T follicular helper cell (primary cell): ENCODE measurements around the gene ASTN2.

ENCODE experiments used
- DNase-seq: peaks from one replicate; pipeline ENCODE4 v3.0.0-alpha.2; 2020; ENCODE audit warnings: low read depth

Gene ASTN2

GRCh38 chr9:117359910-117360309 lies 54.9 kb downstream of the ASTN2 start:
- DNase-seq: no peak

GRCh38 chr9:117355542-117355941 lies 59.3 kb downstream of the ASTN2 start:
- DNase-seq: no peak

DNA sequence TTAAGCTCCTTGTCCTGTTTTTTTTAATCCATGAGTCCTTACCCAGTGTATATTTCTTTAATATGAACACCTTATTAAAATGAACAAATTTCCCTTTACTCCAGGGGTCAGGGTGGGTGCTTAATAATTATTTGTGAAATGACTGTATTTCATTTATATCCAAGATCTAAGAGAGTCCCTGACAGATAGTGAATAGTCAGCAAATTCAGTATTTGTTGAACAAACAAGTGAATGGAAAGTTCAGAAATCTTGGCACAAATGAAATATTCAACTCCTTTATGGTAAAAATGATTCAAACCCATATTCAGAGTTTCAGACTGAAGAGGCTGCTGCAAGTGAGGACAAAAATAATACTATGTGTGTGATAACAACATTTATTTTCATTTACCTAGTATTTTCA lies 59.9 kb downstream of the ASTN2 start:
- DNase-seq: no peak

GRCh38 chr9:117354244-117354847 lies 60.5 kb downstream of the ASTN2 start:
- DNase-seq: no peak

GRCh38 chr9:117344892-117345660 lies 69.8 kb downstream of the ASTN2 start:
- no peak for DNase-seq

DNA sequence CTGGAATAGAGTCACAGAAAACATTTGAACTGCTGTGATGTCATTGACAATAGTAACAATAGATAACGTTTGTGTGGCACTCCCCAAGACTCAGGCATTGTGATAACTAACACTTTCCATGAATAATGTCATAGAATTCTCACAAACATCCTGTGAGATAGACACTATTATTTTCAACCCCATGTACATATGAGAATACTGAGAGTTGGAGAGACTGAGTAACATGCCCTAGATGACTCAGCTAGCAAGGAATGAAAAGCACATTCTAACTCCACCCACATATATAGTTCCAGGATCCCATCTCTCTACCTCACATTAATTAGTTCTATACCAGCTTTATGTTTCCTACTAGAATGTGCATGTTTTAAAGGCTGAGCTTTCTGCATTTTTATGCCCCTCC lies 71.4 kb downstream of the ASTN2 start:
- no peak for DNase-seq

DNA sequence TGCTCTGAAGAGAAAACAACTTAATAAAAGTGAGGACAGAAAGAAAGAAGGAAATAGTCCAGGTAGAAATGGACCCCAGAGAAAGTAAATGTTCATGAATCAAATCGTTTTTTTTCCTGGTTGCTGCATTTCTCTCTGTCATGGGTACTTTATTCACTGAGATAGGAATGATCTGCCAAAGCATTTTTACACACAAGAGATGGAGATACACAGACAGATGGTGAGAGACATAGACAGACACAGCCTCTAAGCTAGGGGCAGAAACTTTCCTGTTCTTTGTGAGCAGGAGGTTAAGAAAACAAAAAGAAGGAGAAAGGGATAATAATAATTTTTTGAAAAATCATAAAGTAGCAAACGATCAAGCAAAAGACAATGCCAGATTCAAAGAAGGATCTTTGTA lies 73.7 kb downstream of the ASTN2 start:
- DNase-seq: no peak

DNA sequence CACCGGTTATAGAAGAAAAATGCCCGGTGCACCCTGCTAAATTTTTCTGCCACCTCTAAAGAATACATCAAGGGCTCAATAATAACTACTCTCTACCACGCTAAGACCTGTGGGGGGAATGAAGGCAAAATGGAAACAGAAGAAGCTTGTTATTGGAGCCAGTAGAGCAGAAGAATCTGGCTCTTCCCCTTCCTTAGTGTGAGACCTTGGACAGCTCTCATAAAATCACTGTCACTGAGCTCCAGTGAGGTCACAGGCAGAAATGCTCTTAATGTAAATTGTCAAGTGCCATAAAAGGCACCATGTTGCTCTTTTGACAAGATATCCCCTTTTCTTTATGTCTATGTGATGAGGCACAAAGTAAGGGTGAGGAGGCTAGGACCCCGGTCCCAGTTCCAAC lies 74.4 kb downstream of the ASTN2 start:
- DNase-seq: no peak

GRCh38 chr9:117335837-117336433 lies 78.9 kb downstream of the ASTN2 start:
- DNase-seq: no peak

DNA sequence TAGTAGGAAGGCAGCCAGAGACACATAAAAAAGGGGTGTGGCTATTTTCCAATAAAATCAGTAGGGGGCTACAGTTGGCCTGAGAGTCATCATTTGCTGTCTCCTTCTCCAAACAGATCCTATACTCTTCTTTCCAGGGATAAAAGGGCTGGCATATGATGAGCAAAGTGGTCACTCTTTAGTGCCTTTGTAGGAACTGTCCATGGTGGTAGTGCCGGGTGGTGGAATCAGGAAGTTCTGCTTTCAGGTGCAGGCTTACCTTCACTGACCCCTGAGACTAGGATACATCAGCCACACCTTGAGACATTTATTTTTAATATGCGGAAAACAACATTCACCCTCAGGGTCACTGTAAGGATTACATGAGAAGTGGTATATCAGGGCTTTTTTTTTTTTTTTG lies 80.8 kb downstream of the ASTN2 start:
- no peak for DNase-seq

GRCh38 chr9:117325831-117326230 lies 89.0 kb downstream of the ASTN2 start:
- DNase-seq: no peak

GRCh38 chr9:117325110-117325731 lies 89.6 kb downstream of the ASTN2 start:
- DNase-seq: no peak

DNA sequence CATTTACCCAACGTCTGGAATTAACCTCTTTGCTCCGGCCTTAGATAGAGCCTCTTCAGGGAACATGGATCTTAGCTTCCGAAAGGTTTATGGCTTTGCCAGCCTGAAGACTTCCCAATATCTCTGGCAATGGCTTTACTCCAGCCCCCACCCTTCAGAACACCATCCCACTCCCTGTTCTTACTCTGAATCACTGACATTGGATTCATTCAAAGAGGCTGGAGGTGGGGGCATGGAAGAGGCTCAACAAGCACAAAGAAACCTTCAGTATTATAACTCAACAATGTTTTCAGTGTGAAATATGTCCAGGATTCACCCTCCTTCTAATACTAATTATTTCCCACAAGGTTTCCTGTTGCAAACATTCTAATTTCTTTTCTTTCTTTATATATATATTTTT lies 91.5 kb downstream of the ASTN2 start:
- DNase-seq: no peak

- DNase-seq: no peak
Observed at GRCh38 chr9:117317192-117317591, 97.7 kb downstream of the ASTN2 start.

DNA sequence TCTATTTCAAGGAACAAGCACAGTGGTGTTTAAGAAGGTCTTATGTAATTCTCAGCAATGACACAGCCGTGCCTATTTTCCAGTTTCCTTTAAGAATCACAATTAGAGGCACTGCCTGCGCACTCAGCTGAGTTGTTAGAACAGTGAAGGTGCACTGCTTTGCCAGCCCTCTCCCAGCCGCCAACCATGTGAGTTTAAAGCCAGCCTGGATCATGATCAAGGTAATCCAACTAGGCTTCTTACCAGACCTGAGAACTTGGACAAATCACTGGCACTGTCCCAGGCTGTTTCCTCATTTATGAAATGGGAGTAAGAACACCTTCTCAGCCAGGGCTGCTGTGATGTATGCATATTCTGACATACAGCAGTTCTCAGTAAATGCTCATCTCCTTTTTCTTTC lies 99.6 kb downstream of the ASTN2 start:
- DNase-seq: no peak

DNA sequence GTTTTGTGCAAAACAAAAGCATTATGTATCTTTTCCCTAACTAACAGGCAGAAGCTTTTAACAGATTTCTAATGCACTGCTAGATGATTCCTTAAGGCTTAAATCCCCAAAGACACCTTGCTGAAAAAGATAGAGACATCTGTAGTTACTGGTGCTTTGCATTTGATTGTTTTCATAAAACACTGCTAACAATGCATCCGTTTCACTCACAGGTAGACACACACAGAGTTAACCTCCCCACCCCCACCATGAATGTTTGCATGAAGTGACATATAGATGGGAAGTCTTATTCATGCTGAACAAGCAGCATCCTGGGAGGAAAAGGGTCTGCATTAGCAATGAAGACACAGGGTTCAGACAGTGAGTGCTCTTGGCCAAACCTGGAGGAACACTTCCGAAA lies 100.9 kb downstream of the ASTN2 start:
- DNase-seq: no peak

- DNase-seq: no peak
Observed at GRCh38 chr9:117307701-117308100, 107.2 kb downstream of the ASTN2 start.

- no peak for DNase-seq
Observed at GRCh38 chr9:117306032-117306431, 108.8 kb downstream of the ASTN2 start.

DNA sequence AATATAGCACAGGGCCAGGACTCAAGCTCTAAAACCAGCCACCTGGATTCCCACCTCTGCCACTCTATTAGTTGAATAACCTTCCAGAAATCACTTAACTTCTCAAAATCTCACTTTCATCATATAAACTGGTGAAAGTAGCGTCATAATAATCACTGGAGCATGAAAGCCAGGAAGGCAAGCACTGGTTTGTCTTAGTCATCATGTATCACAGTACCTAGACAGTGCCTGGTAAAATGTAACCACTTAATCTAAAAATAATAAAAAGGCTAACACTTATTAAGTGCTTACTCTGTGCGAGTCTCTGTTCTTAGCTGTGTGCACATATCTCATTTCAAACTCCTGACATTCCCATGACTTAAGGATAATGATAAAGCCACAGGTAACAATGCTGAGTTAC lies 109.4 kb downstream of the ASTN2 start:
- DNase-seq: no peak

DNA sequence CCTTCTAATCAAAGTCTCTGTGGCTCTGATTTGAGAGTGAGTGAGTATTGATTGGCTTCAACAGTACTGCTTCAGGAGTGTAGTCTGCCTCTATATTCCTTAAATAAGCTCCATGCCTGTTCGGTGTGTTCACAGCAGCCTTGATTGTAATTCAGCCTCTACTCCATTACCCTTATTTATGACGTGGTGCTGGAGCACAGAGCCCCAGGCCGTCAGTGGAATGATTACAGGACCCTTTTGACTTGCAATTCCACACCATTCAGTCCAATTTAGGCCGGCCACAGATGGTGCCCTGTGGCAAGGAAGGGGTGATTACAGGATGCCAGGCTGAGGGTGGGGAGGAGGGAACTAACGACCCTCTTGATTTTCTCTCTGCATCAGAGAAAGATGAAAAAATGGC lies 110.3 kb downstream of the ASTN2 start:
- DNase-seq: no peak

GRCh38 chr9:117303643-117304230 lies 111.1 kb downstream of the ASTN2 start:
- DNase-seq: no peak

GRCh38 chr9:117302487-117302886 lies 112.4 kb downstream of the ASTN2 start:
- DNase-seq: no peak
